Measurements from ENCODE around the gene SCN5A.

DNA sequence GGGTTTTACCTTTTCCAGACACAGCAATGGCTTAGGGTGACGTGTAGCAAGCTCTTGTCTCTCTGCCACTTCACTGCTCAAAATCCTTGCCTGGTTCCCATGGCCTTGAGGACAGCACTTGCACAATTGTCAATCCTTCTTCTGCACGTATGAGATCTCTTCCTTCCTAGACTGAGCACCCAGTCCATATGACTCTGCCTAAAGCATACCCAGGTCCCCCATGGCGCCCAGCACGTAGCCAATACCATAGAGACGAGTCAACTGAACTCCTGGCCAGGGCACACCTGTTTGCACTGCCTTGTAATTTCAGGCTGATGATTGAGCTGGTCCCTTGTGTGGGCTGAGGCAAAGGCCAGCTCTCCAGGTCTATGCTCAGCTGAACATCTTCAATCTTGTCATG is 23.3 kb downstream of the SCN5A start:
- TF ChIP-seq, protein P1, sequence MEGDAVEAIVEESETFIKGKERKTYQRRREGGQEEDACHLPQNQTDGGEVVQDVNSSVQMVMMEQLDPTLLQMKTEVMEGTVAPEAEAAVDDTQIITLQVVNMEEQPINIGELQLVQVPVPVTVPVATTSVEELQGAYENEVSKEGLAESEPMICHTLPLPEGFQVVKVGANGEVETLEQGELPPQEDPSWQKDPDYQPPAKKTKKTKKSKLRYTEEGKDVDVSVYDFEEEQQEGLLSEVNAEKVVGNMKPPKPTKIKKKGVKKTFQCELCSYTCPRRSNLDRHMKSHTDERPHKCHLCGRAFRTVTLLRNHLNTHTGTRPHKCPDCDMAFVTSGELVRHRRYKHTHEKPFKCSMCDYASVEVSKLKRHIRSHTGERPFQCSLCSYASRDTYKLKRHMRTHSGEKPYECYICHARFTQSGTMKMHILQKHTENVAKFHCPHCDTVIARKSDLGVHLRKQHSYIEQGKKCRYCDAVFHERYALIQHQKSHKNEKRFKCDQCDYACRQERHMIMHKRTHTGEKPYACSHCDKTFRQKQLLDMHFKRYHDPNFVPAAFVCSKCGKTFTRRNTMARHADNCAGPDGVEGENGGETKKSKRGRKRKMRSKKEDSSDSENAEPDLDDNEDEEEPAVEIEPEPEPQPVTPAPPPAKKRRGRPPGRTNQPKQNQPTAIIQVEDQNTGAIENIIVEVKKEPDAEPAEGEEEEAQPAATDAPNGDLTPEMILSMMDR (IDR thresholded peaks at IDR 0.05 in 8 of 11, conservative IDR thresholded peaks at IDR 0.05 in 3 of 11) = no peak
- TF ChIP-seq POLR2A (IDR thresholded peaks at IDR 0.05) (no peak), POLR2AphosphoS5 (IDR thresholded peaks at IDR 0.05) (no peak)
